GM21723 (cell line): Measurements from ENCODE around the gene PELI2.

Experiments used
- ATAC-seq: cut with Tn5 transposase; IDR thresholded peaks from one replicate; pipeline ENCODE4 v1.9.1; 2021; ENCODE audit warnings: mild to moderate bottlenecking, moderate library complexity; ENCODE audit not compliant: unreplicated experiment

The PELI2 gene

GRCh38 chr14:56333359-56334292 is 215.4 kb downstream of the PELI2 start:
- no peak for ATAC-seq

DNA sequence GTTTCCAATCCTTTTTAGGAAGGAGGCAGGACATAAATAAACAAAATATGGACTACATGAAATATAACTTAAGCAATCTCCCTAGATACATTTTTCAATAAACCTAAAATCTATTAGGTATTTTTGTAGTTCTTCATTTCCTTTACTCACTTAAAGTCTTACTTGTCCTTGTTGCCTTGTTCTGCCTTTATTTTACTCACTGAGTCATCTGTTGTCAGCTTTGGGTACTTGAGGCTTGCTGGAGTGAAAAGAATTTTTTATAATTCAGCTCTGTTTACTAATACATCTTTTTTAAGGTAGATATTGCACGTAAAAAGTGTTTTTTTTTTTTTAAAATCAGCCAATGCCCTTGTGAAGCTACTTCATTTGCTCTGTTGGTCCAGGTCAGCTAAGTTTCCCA is 216.2 kb downstream of the PELI2 start:
- ATAC-seq: no peak

GRCh38 chr14:56338674-56339073 is 220.5 kb downstream of the PELI2 start:
- ATAC-seq: no peak

- peak; percentile 78 for ATAC-seq
These were observed 221.9 kb downstream of the PELI2 start for GRCh38 chr14:56339855-56340701.

DNA sequence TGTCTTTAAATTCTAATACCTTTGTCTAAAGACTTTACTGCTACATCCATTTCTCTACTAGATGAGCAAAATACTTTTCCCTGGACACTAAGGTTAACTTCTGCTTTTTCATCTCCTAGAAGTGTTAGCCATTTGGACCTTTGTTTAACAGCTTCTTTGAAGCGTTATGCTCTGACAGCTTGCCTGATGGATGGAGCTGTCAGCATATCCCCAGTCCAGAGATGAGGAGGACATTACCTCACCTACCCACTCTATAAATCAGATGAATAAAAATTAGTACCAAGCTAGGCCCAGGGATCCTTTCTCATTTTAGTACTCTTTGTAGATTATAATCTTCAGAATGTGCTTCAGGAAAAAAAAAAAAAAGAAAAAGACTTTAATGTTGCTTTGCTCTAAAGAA is 222.7 kb downstream of the PELI2 start:
- ATAC-seq: no peak

DNA sequence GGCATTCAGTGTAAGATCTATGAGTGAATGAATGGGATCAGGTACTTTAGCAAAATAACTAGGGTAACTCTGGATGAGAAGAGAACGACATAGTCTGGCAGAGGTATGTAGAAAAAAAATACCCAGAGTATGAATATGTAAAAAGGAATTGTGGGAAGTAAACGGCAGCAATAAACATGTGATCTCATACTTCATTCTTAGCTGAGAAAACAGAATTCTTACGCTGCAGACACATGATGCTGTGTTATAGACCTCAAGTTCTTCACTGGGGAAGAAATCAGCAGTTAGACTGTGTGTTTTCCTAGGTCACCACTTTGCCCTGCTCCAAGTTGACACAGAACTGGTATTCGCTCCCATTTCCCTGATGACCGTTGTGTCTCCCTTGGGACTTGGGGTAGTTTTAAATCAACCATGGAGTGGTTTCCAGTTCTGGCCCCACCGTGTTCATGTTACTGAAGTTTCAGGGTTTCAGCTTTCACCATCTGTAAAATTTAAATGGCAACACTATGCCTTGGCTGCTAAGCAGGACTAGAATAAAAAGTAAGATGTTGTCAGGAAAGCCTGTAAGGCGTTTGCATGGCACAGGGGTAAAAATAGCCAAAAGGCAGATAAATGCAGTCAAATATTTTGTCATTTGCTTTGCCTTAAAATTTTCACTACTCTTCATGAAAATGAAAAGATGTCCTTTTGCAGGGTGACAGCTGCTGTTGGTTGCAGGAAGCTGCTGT is 223.7 kb downstream of the PELI2 start:
- no peak for ATAC-seq

DNA sequence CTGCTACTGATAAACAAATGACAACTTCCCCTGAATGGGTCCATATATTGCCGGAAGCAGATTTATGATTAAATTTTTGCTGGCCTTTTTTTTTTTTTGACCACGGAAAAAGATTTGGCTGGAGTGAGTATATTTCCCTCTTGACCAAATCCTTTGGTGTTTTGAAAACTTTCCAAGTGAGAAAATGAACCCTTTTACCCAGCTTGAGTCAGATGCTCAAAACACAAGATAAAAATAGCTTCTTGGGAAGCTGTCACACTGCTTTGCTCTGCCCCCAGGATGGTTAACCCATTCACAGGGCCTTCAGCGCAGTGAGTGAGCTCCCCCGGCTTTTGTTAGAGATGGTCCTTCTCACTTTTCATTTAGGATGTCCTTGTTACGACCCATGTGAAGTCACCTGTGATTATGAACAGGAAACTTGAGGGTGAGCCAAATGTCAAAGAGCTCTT is 224.3 kb downstream of the PELI2 start:
- no peak for ATAC-seq

DNA sequence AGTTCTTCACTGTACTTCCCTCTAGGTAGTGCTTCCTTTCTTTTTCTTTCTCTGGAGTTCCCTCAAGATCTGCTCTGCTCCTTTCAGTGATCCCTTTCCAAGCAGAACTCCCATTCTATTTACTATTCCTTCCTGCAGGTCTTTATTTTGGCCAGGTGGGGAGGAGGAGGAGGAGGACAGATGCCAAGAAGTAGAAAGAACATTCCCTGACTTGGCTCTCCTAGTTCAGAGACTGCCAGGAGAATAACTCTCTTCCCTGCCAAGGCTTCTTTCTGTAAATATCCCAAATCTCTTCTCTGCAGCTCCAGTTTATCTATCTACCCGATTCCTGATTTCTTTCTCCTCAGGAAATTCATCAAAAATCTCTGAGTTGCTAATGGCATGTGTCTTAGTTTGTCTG is 231.7 kb downstream of the PELI2 start:
- no peak for ATAC-seq
